HepG2 (cell line): ENCODE results near the gene ZBTB32. TPM values are rescaled to one million over a fixed set of nuclear protein-coding genes. Genes with fewer than 3 reads are reported as not detected.

Source experiments
- BCL6 ChIP-seq: IDR thresholded peaks from 2 replicates; pipeline ENCODE4 v1.6.1; 2016; ENCODE audit warnings: missing genetic modification reagents, missing compliant biosample characterization
- CAMTA2 ChIP-seq: sonication (generic); formaldehyde crosslinking; IDR thresholded peaks from 2 replicates; pipeline ENCODE4 v1.4.0; 2020; ENCODE audit warnings: mild to moderate bottlenecking, missing genetic modification reagents, borderline replicate concordance
- FOXC1 ChIP-seq: sonication (generic); formaldehyde crosslinking; IDR thresholded peaks from 2 replicates; pipeline ENCODE4 v1.8.0; 2022; ENCODE audit warnings: mild to moderate bottlenecking, missing genetic modification reagents, borderline replicate concordance
- FOXJ3 ChIP-seq: sonication (generic); formaldehyde crosslinking; IDR thresholded peaks from 2 replicates; pipeline ENCODE4 v1.4.0; 2020; ENCODE audit warnings: missing genetic modification reagents, mild to moderate bottlenecking, borderline replicate concordance
- GTF2F1 ChIP-seq: fragments of 150-350 bp; IDR thresholded peaks from 2 replicates; pipeline ENCODE4 v1.6.1; 2014; ENCODE audit warnings: low read length
- HNF4A ChIP-seq: sonication (generic); formaldehyde crosslinking; IDR thresholded peaks from 2 replicates; pipeline ENCODE4 v1.4.0; 2020; ENCODE audit warnings: missing genetic modification reagents
- NCOA2 ChIP-seq: sonication (generic); formaldehyde crosslinking; IDR thresholded peaks from 2 replicates; pipeline ENCODE4 v1.8.0; 2022; ENCODE audit warnings: inconsistent platforms
- SALL1 ChIP-seq: sonication (generic); formaldehyde crosslinking; IDR thresholded peaks from 2 replicates; pipeline ENCODE4 v1.8.0; 2022; ENCODE audit warnings: mild to moderate bottlenecking, missing genetic modification reagents
- SAP130 ChIP-seq: IDR thresholded peaks from 2 replicates; pipeline ENCODE4 v1.6.1; 2016; ENCODE audit warnings: low read depth
- SOX5 ChIP-seq: IDR thresholded peaks from 2 replicates; pipeline ENCODE4 v1.6.1; 2016; ENCODE audit warnings: borderline replicate concordance
- SRF ChIP-seq: IDR thresholded peaks from 2 replicates; pipeline ENCODE4 v1.6.1; 2011; ENCODE audit warnings: mild to moderate bottlenecking, low read depth, low read length, moderate library complexity
- TBX2 ChIP-seq: sonication (generic); formaldehyde crosslinking; IDR thresholded peaks from 2 replicates; pipeline ENCODE4 v1.5.0; 2020; ENCODE audit warnings: missing genetic modification reagents, mild to moderate bottlenecking, borderline replicate concordance
- THAP11 ChIP-seq: IDR thresholded peaks from 2 replicates; pipeline ENCODE4 v1.6.1; 2016; ENCODE audit warnings: missing biosample characterization, missing genetic modification reagents
- ZMYM3 ChIP-seq: sonication (generic); formaldehyde crosslinking; IDR thresholded peaks from 2 replicates; pipeline ENCODE4 v1.5.1; 2020; ENCODE audit warnings: mild to moderate bottlenecking, missing genetic modification reagents
- ZNF619 ChIP-seq: sonication (generic); formaldehyde crosslinking; IDR thresholded peaks from 2 replicates; pipeline ENCODE4 v1.4.0; 2020; ENCODE audit warnings: mild to moderate bottlenecking, missing genetic modification reagents
- polyA plus RNA-seq, 8 experiments: library from polyadenylated mRNA; depleted of rRNA in 3 of 8; stranded (reverse) in 7 of 8; unstranded in 1 of 8; fragments of >200 nt; fragmentation: Illumina TruSeq in 4 of 8; extraction: Trizol in 4 of 8; gene quantifications; 2 replicates each; pipeline versions ENCODE4 v1.2.1 to v1.2.3, GENCODE V29; 2011 to 2016; ENCODE audit warnings: low read depth in 4 of 8, missing spikeins in 1 of 8, mixed read lengths in 1 of 8; ENCODE audit not compliant: insufficient read depth in 1 of 8
- total RNA-seq, 5 experiments: library from RNA; depleted of rRNA; stranded (reverse); fragments of >200 nt; fragmentation: Illumina TruSeq; extraction: Trizol; gene quantifications; 2 replicates each; pipeline ENCODE4 v1.2.3, GENCODE V29; 2016; ENCODE audit warnings: low read depth in 1 of 5
- TF ChIP-seq, protein P1 (sequence below): sonication (generic); formaldehyde crosslinking; IDR thresholded peaks from 2 replicates; pipeline ENCODE4 v1.4.0; 2020; ENCODE audit warnings: missing genetic modification reagents, borderline replicate concordance
- TF ChIP-seq, protein P2 (sequence below): IDR thresholded peaks from 2 replicates; pipeline ENCODE4 v1.6.1; 2016; ENCODE audit warnings: mild to moderate bottlenecking
- TF ChIP-seq, protein P3 (sequence below): sonication (generic); formaldehyde crosslinking; conservative IDR thresholded peaks from 2 replicates; pipeline ENCODE4 v1.8.0; 2022; ENCODE audit warnings: missing genetic modification reagents
- TF ChIP-seq, protein P4 (sequence below): IDR thresholded peaks from 2 replicates; pipeline ENCODE4 v1.6.1; 2018; ENCODE audit warnings: missing genetic modification reagents

Gene ZBTB32
- total and polyA plus RNA-seq, 2 of the 13 experiments (the other 11 are each of a cell fraction or from before 2014, with no cell fraction given) = not detected

DNA sequence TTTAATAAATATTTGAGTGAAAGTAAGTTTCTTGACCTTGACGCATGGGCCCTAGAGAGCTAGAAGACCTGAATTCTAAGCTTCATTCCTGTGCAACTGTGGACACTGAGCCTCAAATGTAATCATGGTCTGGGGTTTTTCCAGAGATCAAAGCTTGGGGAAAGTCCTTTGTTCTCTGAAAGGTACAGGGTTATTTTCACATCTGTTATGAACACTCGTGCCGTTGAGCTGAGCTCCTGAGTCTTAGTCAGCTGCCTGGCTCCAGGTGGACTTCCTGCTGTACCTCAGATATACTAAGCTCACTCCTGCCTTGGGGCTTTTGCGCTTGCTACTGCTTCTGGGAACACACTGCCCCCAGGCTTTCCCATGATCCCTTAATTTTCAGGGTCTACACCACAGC lies 7.5 kb upstream of the ZBTB32 start (continued):
- TF ChIP-seq, protein P1, sequence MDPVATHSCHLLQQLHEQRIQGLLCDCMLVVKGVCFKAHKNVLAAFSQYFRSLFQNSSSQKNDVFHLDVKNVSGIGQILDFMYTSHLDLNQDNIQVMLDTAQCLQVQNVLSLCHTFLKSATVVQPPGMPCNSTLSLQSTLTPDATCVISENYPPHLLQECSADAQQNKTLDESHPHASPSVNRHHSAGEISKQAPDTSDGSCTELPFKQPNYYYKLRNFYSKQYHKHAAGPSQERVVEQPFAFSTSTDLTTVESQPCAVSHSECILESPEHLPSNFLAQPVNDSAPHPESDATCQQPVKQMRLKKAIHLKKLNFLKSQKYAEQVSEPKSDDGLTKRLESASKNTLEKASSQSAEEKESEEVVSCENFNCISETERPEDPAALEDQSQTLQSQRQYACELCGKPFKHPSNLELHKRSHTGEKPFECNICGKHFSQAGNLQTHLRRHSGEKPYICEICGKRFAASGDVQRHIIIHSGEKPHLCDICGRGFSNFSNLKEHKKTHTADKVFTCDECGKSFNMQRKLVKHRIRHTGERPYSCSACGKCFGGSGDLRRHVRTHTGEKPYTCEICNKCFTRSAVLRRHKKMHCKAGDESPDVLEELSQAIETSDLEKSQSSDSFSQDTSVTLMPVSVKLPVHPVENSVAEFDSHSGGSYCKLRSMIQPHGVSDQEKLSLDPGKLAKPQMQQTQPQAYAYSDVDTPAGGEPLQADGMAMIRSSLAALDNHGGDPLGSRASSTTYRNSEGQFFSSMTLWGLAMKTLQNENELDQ (CRISPR knock-in tag) = no peak
- TF ChIP-seq THAP11 (CRISPR knock-in tag) (peak; percentile 34; the same call in 1 of the 2 replicates), TBX2 (CRISPR knock-in tag) (peak; percentile 45; the same call in 1 of the 2 replicates), FOXC1 (CRISPR knock-in tag) (0 out of 2 replicates have a peak, but pooled peaks have one; percentile 46), CAMTA2 (CRISPR knock-in tag) (no peak), ZNF619 (0 out of 2 replicates have a peak, but pooled peaks have one; percentile 22), SALL1 (CRISPR knock-in tag) (peak; percentile 40; the same call in 1 of the 2 replicates), ZMYM3 (0 out of 2 replicates have a peak, but pooled peaks have one; percentile 12), HNF4A (no peak), SOX5 (peak; percentile 89), BCL6 (peak; percentile 64), SAP130 (CRISPR knock-in tag) (peak; percentile 49), SRF (no peak), NCOA2 (peak; percentile 31; the same call in 1 of the 2 replicates), GTF2F1 (no peak), FOXJ3 (CRISPR knock-in tag) (no peak)
- TF ChIP-seq, protein P2, sequence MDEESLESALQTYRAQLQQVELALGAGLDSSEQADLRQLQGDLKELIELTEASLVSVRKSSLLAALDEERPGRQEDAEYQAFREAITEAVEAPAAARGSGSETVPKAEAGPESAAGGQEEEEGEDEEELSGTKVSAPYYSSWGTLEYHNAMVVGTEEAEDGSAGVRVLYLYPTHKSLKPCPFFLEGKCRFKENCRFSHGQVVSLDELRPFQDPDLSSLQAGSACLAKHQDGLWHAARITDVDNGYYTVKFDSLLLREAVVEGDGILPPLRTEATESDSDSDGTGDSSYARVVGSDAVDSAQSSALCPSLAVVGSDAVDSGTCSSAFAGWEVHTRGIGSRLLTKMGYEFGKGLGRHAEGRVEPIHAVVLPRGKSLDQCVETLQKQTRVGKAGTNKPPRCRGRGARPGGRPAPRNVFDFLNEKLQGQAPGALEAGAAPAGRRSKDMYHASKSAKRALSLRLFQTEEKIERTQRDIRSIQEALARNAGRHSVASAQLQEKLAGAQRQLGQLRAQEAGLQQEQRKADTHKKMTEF = peak; percentile 50; the same call in 1 of the 2 replicates
- TF ChIP-seq, protein P3, sequence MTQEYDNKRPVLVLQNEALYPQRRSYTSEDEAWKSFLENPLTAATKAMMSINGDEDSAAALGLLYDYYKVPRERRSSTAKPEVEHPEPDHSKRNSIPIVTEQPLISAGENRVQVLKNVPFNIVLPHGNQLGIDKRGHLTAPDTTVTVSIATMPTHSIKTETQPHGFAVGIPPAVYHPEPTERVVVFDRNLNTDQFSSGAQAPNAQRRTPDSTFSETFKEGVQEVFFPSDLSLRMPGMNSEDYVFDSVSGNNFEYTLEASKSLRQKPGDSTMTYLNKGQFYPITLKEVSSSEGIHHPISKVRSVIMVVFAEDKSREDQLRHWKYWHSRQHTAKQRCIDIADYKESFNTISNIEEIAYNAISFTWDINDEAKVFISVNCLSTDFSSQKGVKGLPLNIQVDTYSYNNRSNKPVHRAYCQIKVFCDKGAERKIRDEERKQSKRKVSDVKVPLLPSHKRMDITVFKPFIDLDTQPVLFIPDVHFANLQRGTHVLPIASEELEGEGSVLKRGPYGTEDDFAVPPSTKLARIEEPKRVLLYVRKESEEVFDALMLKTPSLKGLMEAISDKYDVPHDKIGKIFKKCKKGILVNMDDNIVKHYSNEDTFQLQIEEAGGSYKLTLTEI (CRISPR knock-in tag) = no peak
- TF ChIP-seq, protein P4, sequence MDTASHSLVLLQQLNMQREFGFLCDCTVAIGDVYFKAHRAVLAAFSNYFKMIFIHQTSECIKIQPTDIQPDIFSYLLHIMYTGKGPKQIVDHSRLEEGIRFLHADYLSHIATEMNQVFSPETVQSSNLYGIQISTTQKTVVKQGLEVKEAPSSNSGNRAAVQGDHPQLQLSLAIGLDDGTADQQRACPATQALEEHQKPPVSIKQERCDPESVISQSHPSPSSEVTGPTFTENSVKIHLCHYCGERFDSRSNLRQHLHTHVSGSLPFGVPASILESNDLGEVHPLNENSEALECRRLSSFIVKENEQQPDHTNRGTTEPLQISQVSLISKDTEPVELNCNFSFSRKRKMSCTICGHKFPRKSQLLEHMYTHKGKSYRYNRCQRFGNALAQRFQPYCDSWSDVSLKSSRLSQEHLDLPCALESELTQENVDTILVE (CRISPR knock-in tag) = no peak
- TF ChIP-seq, all 625 proteins: peak for 42
